Panc1 (cell line): Measurements from ENCODE around the gene ELAVL4. TPM values are rescaled to one million over a fixed set of nuclear protein-coding genes. Genes with fewer than 3 reads are reported as not detected.

ENCODE experiments used
- total RNA-seq: library from RNA; stranded (reverse); gene quantifications from one replicate; pipeline ENCODE4 v1.2.1, GENCODE V29; 2021; ENCODE audit not compliant: unreplicated experiment

Gene ELAVL4
- total RNA-seq, 1 experiment from 2014 or later = not detected

Other genes starting within 250 kb of the ELAVL4 start
- not detected for gene AGBL4, start 85.0 kb upstream of the ELAVL4 start, total RNA-seq